Ishikawa (cell line): ENCODE results near the gene XXYLT1.

Source experiments
- EP300 ChIP-seq: IDR thresholded peaks from 2 replicates; pipeline ENCODE4 v1.6.1; 2012; ENCODE audit warnings: borderline replicate concordance
- MAX ChIP-seq: IDR thresholded peaks from 2 replicates; pipeline ENCODE4 v1.6.1; 2012
- REST ChIP-seq: IDR thresholded peaks from 2 replicates; pipeline ENCODE4 v1.6.1; 2012; ENCODE audit warnings: low read depth, mild to moderate bottlenecking

- TF ChIP-seq MAX, result no peak
- TF ChIP-seq EP300, result no peak
- TF ChIP-seq REST, result no peak
Observed at GRCh38 chr3:195297446-195297845, 26.5 kb upstream of the XXYLT1 start.
